NT2/D1 (cell line): Measurements from ENCODE around the gene ZNF286A.
"Not testable (repeated sequence)": the region's sequence is repeated elsewhere in the genome, so short reads cannot be mapped to it uniquely, and the experiment has no call there.

Experiments used
- DNase-seq: peaks from one replicate; pipeline ENCODE4 v3.0.0-alpha.2; 2011; ENCODE audit warnings: low read depth, low spot score
- H3K27me3 ChIP-seq: 2 replicates; pipeline ENCODE4 v1.6.0; 2011; ENCODE audit warnings: mild to moderate bottlenecking; ENCODE audit not compliant: insufficient read length, insufficient read depth
- H3K36me3 ChIP-seq: 2 replicates; pipeline ENCODE4 v1.6.1; 2011; ENCODE audit warnings: mild to moderate bottlenecking, low read length, mixed read lengths; ENCODE audit not compliant: insufficient read depth, insufficient read length
- H3K4me1 ChIP-seq: 2 replicates; pipeline ENCODE4 v1.5.1; 2011; ENCODE audit not compliant: insufficient read depth, insufficient read length
- H3K4me3 ChIP-seq: 2 replicates; pipeline ENCODE4 v1.5.1; 2011; ENCODE audit warnings: low read depth; ENCODE audit not compliant: insufficient read length
- H3K9ac ChIP-seq: 2 replicates; pipeline ENCODE4 v1.6.0; 2011; ENCODE audit warnings: low read depth; ENCODE audit not compliant: insufficient read length
- H3K9me3 ChIP-seq: 2 replicates; pipeline ENCODE4 v1.5.1; 2011; ENCODE audit warnings: mild to moderate bottlenecking, low read length; ENCODE audit not compliant: insufficient read depth
- SUZ12 ChIP-seq: IDR thresholded peaks from 2 replicates; pipeline ENCODE4 v1.6.1; 2011; ENCODE audit not compliant: insufficient read length, insufficient read depth; ENCODE audit errors: extremely low read depth
- YY1 ChIP-seq: IDR thresholded peaks from 2 replicates; pipeline ENCODE4 v1.6.1; 2011; ENCODE audit not compliant: insufficient read length, insufficient read depth
- ZNF274 ChIP-seq: IDR thresholded peaks from 2 replicates; pipeline ENCODE4 v1.6.1; 2011; ENCODE audit warnings: mild to moderate bottlenecking, low read depth, low read length

The ZNF286A gene

GRCh38 chr17:15657868-15658267, 41.7 kb upstream of the ZNF286A start:
- Histone ChIP-seq H3K9ac (no peak overlapping the region), H3K36me3 (peaks cover 18% of the 10 kb centered on the region), H3K9me3 (no peaks in the 10 kb centered on the region), H3K27me3 (no peaks in the 10 kb centered on the region), H3K4me3 (no peak overlapping the region), H3K4me1 (peaks cover 2% of the 10 kb centered on the region)
- TF ChIP-seq ZNF274, result no peak
- no peak for TF ChIP-seq YY1
- no peak for TF ChIP-seq SUZ12
- DNase-seq, result no peak

GRCh38 chr17:15658296-15658695, 41.3 kb upstream of the ZNF286A start:
- no peak for TF ChIP-seq SUZ12
- TF ChIP-seq ZNF274, result no peak
- no peak for TF ChIP-seq YY1
- no peak overlapping the region for H3K9ac ChIP-seq
- peaks cover 2% of the 10 kb centered on the region for H3K4me1 ChIP-seq
- no peaks in the 10 kb centered on the region for H3K9me3 ChIP-seq
- no peak for DNase-seq
- peaks cover 14% of the 10 kb centered on the region for H3K36me3 ChIP-seq
- no peak overlapping the region for H3K4me3 ChIP-seq
- H3K27me3 ChIP-seq, result no peaks in the 10 kb centered on the region

GRCh38 chr17:15659236-15659635, 40.3 kb upstream of the ZNF286A start:
- H3K4me1 ChIP-seq, result peaks cover under 1% of the 10 kb centered on the region
- TF ChIP-seq ZNF274 (no peak), SUZ12 (no peak), YY1 (no peak)
- H3K9me3 ChIP-seq, result no peaks in the 10 kb centered on the region
- H3K36me3 ChIP-seq, result peaks cover 21% of the 10 kb centered on the region
- H3K9ac ChIP-seq, result no peak overlapping the region
- DNase-seq, result no peak
- H3K4me3 ChIP-seq, result no peak overlapping the region
- H3K27me3 ChIP-seq, result no peaks in the 10 kb centered on the region

GRCh38 chr17:15659663-15660062, 39.9 kb upstream of the ZNF286A start:
- H3K36me3 ChIP-seq, result peaks cover 24% of the 10 kb centered on the region
- DNase-seq, result no peak
- no peaks in the 10 kb centered on the region for H3K9me3 ChIP-seq
- no peaks in the 10 kb centered on the region for H3K4me1 ChIP-seq
- H3K27me3 ChIP-seq, result no peaks in the 10 kb centered on the region
- H3K9ac ChIP-seq, result no peak overlapping the region
- TF ChIP-seq SUZ12, result no peak
- no peak for TF ChIP-seq YY1
- TF ChIP-seq ZNF274, result no peak
- no peak overlapping the region for H3K4me3 ChIP-seq

GRCh38 chr17:15660077-15660476, 39.5 kb upstream of the ZNF286A start:
- no peak for DNase-seq
- no peaks in the 10 kb centered on the region for H3K4me1 ChIP-seq
- no peak for TF ChIP-seq ZNF274
- TF ChIP-seq YY1, result no peak
- no peak for TF ChIP-seq SUZ12
- no peak overlapping the region for H3K9ac ChIP-seq
- H3K4me3 ChIP-seq, result no peak overlapping the region
- peaks cover 24% of the 10 kb centered on the region for H3K36me3 ChIP-seq
- no peaks in the 10 kb centered on the region for H3K9me3 ChIP-seq
- no peaks in the 10 kb centered on the region for H3K27me3 ChIP-seq

- no peak for DNase-seq
- H3K36me3 ChIP-seq, result peaks cover 23% of the 10 kb centered on the region
- no peak overlapping the region for H3K4me3 ChIP-seq
- no peak overlapping the region for H3K9ac ChIP-seq
- H3K4me1 ChIP-seq, result no peaks in the 10 kb centered on the region
- H3K9me3 ChIP-seq, result no peaks in the 10 kb centered on the region
- TF ChIP-seq SUZ12 (no peak), ZNF274 (no peak), YY1 (no peak)
- no peaks in the 10 kb centered on the region for H3K27me3 ChIP-seq
These were observed 36.9 kb upstream of the ZNF286A start for GRCh38 chr17:15662681-15663080.

GRCh38 chr17:15663176-15663575, 36.4 kb upstream of the ZNF286A start:
- peaks cover 18% of the 10 kb centered on the region for H3K36me3 ChIP-seq
- TF ChIP-seq SUZ12 (no peak), YY1 (no peak), ZNF274 (no peak)
- no peak overlapping the region for H3K9ac ChIP-seq
- H3K27me3 ChIP-seq, result no peaks in the 10 kb centered on the region
- H3K9me3 ChIP-seq, result no peaks in the 10 kb centered on the region
- DNase-seq, result no peak
- H3K4me1 ChIP-seq, result no peaks in the 10 kb centered on the region
- H3K4me3 ChIP-seq, result no peak overlapping the region

GRCh38 chr17:15663691-15664090, 35.9 kb upstream of the ZNF286A start:
- no peak overlapping the region for H3K9ac ChIP-seq
- TF ChIP-seq SUZ12 (no peak), ZNF274 (no peak), YY1 (no peak)
- no peaks in the 10 kb centered on the region for H3K27me3 ChIP-seq
- DNase-seq, result no peak
- H3K9me3 ChIP-seq, result no peaks in the 10 kb centered on the region
- H3K4me3 ChIP-seq, result no peak overlapping the region
- peaks cover 15% of the 10 kb centered on the region for H3K36me3 ChIP-seq
- no peaks in the 10 kb centered on the region for H3K4me1 ChIP-seq

- H3K4me3 ChIP-seq, DNase-seq, H3K9ac ChIP-seq, H3K36me3 ChIP-seq, H3K27me3 ChIP-seq, H3K9me3 ChIP-seq, H3K4me1 ChIP-seq: not testable (repeated sequence)
These were observed 30.0 kb upstream of the ZNF286A start for GRCh38 chr17:15669526-15669925.

- H3K36me3 ChIP-seq, H3K27me3 ChIP-seq, DNase-seq, H3K4me1 ChIP-seq, H3K9me3 ChIP-seq, H3K9ac ChIP-seq, H3K4me3 ChIP-seq: not testable (repeated sequence)
These were observed 24.9 kb upstream of the ZNF286A start for GRCh38 chr17:15674640-15675039.

- H3K9me3 ChIP-seq, DNase-seq, H3K4me1 ChIP-seq, H3K4me3 ChIP-seq, H3K9ac ChIP-seq, H3K36me3 ChIP-seq, H3K27me3 ChIP-seq: not testable (repeated sequence)
These were observed 23.6 kb upstream of the ZNF286A start for GRCh38 chr17:15675991-15676390.
